HepG2 (cell line): Measurements from ENCODE around the gene PCGF2. TPM values are rescaled to one million over a fixed set of nuclear protein-coding genes. Genes with fewer than 3 reads are reported as not detected.

Experiments
- ATAC-seq: fragments of 200-7000 bp; cut with Tn5 transposase; 3 replicates; pipeline ENCODE4 v1.9.1; 2020; ENCODE audit warnings: mild to moderate bottlenecking, moderate library complexity
- BruUV-seq: library from RNA; stranded (reverse); fragments of 400-500 nt; replicated peaks from 2 replicates; lab custom pipeline; 2021; lab: Mats Ljungman, UMichigan
- CTCF ChIA-PET: fragments of 300-600 bp; formaldehyde crosslinking; extraction: SDS; loops from one replicate; lab custom pipeline; 2021; ENCODE audit warnings: low total read pairs, inconsistent platforms, low intra/inter-chr PET ratio; lab: Yijun Ruan, JAX
- POLR2A ChIA-PET: fragments of 350-600 bp; sonication (Branson Sonifier 250); formaldehyde crosslinking; loops from one replicate; lab custom pipeline; 2020; ENCODE audit warnings: antibody characterized with exemption, inconsistent platforms; lab: Yijun Ruan, JAX
- DNase-seq: peaks from one replicate; pipeline ENCODE4 v3.0.0-alpha.2; 2015; ENCODE audit warnings: low spot score
- FAIRE-seq: peaks from 3 replicates; lab custom pipeline; 2011; peaks lifted over from hg19 to GRCh38; lab: Jason Lieb, UNC
- H2AFZ ChIP-seq: one replicate; pipeline ENCODE4 v1.6.1; 2011; ENCODE audit warnings: low read length, inconsistent platforms
- H3K27ac ChIP-seq: fragments of 300-600 bp; 3 replicates; pipeline ENCODE4 v1.8.0; 2011; ENCODE audit warnings: mixed run types, mild to moderate bottlenecking, mixed read lengths, low read length, inconsistent platforms; ENCODE audit not compliant: insufficient read depth; ENCODE audit errors: extremely low read length
- H3K27me3 ChIP-seq, 2 experiments: fragments of 200-600 bp in 1 of 2; 2 replicates in 1 of 2; 3 replicates in 1 of 2; pipeline versions ENCODE4 v1.6.0 to v1.8.0; 2011; ENCODE audit warnings: low read length in 2 of 2, mild to moderate bottlenecking in 2 of 2, moderate library complexity in 2 of 2, inconsistent platforms in 1 of 2; ENCODE audit not compliant: insufficient read depth in 2 of 2, control insufficient read depth in 1 of 2
- H3K36me3 ChIP-seq, 2 experiments: fragments of 200-600 bp in 1 of 2; replicated peaks in 1 of 2; 2 replicates in 1 of 2; 3 replicates in 1 of 2; pipeline versions ENCODE4 v1.5.1 to v1.8.0; 2011; ENCODE audit warnings: low read length in 2 of 2, inconsistent platforms in 1 of 2; ENCODE audit not compliant: insufficient read depth in 2 of 2, control insufficient read depth in 1 of 2
- H3K4me1 ChIP-seq: 2 replicates; pipeline ENCODE4 v1.5.1; 2012; ENCODE audit warnings: low read length, inconsistent platforms; ENCODE audit not compliant: insufficient read depth
- H3K4me2 ChIP-seq: 2 replicates; pipeline ENCODE4 v1.6.0; 2011; ENCODE audit warnings: low read depth, low read length, inconsistent platforms
- H3K4me3 ChIP-seq, 3 experiments: fragments of 200-600 bp in 1 of 3; sonication (generic), shearing (Covaris generic) in 1 of 3; replicated peaks in 1 of 3; 2 replicates each; pipeline ENCODE4 v1.5.1; 2011 to 2016; ENCODE audit warnings: low read length in 3 of 3, inconsistent platforms in 2 of 3, low read depth in 2 of 3, mild to moderate bottlenecking in 2 of 3, control low read depth in 1 of 3, mixed read lengths in 1 of 3; ENCODE audit not compliant: insufficient read depth in 1 of 3
- H3K79me2 ChIP-seq: one replicate; pipeline ENCODE4 v1.6.1; 2011; ENCODE audit warnings: low read length, inconsistent platforms; ENCODE audit not compliant: insufficient read depth
- H3K9ac ChIP-seq: 2 replicates; pipeline ENCODE4 v1.6.0; 2011; ENCODE audit warnings: mild to moderate bottlenecking, low read depth, low read length, inconsistent platforms; ENCODE audit not compliant: insufficient read depth
- H3K9me3 ChIP-seq: 2 replicates; pipeline ENCODE4 v1.5.1; 2012; ENCODE audit warnings: mild to moderate bottlenecking, low read length
- H4K20me1 ChIP-seq: 2 replicates; pipeline ENCODE4 v1.6.0; 2011; ENCODE audit warnings: inconsistent platforms, mild to moderate bottlenecking, low read length, moderate library complexity; ENCODE audit not compliant: insufficient read depth
- KDM4B ChIP-seq: sonication (generic); formaldehyde crosslinking; IDR thresholded peaks from 2 replicates; pipeline ENCODE4 v1.4.0; 2020; ENCODE audit warnings: missing genetic modification reagents
- RBFOX2 ChIP-seq: fragments of 200-400 bp; formaldehyde crosslinking; IDR thresholded peaks from 2 replicates; pipeline ENCODE4 v1.6.1; 2017; ENCODE audit warnings: low read depth, mild to moderate bottlenecking, low read length
- SMAD1 ChIP-seq: sonication (generic); formaldehyde crosslinking; IDR thresholded peaks from 2 replicates; pipeline ENCODE4 v1.4.0; 2020; ENCODE audit warnings: missing genetic modification reagents, low read depth, mild to moderate bottlenecking, borderline replicate concordance
- SP5 ChIP-seq: IDR thresholded peaks from 2 replicates; pipeline ENCODE4 v1.6.1; 2016; ENCODE audit warnings: low read depth, borderline replicate concordance
- ZNF616 ChIP-seq: sonication (generic); formaldehyde crosslinking; IDR thresholded peaks from 2 replicates; pipeline ENCODE4 v1.5.0; 2020; ENCODE audit warnings: low read depth, mild to moderate bottlenecking, missing genetic modification reagents
- WGBS: methylation state at CpG from one replicate; pipeline ENCODE4 v1.1.6; 2017; ENCODE audit warnings: low lambda C conversion rate; 5-methylcytosine and 5-hydroxymethylcytosine counted together
- in situ Hi-C: cut with HindIII; loops from 2 replicates; pipeline ENCODE4 v1.10.0; 2017; ENCODE audit warnings: low pct_unique_long_range_greater_than_20kb; ENCODE audit not compliant: extremely low pct_ligation_motif_present
- intact Hi-C: fragments of 100-400 bp; cut with micrococcal nuclease; formaldehyde crosslinking; loops from one replicate; pipeline ENCODE4 v1.10.0; 2022; ENCODE audit not compliant: unreplicated experiment
- polyA plus RNA-seq, 8 experiments: library from polyadenylated mRNA; depleted of rRNA in 3 of 8; stranded (reverse) in 7 of 8; unstranded in 1 of 8; fragments of >200 nt; fragmentation: Illumina TruSeq in 4 of 8; extraction: Trizol in 4 of 8; gene quantifications; 2 replicates each; pipeline versions ENCODE4 v1.2.1 to v1.2.3, GENCODE V29; 2011 to 2016; ENCODE audit warnings: low read depth in 4 of 8, missing spikeins in 1 of 8, mixed read lengths in 1 of 8; ENCODE audit not compliant: insufficient read depth in 1 of 8
- total RNA-seq, 5 experiments: library from RNA; depleted of rRNA; stranded (reverse); fragments of >200 nt; fragmentation: Illumina TruSeq; extraction: Trizol; gene quantifications; 2 replicates each; pipeline ENCODE4 v1.2.3, GENCODE V29; 2016; ENCODE audit warnings: low read depth in 1 of 5
- TF ChIP-seq, protein P1 (sequence below): sonication (generic); formaldehyde crosslinking; IDR thresholded peaks from 2 replicates; pipeline ENCODE4 v1.5.1; 2020; ENCODE audit warnings: mild to moderate bottlenecking, missing genetic modification reagents, moderate library complexity
- TF ChIP-seq, protein P2 (sequence below): sonication (generic); formaldehyde crosslinking; conservative IDR thresholded peaks from 2 replicates; pipeline ENCODE4 v1.8.0; 2022; ENCODE audit warnings: low read depth, missing genetic modification reagents
- TF ChIP-seq, protein P3 (sequence below): sonication (generic); formaldehyde crosslinking; IDR thresholded peaks from 2 replicates; pipeline ENCODE4 v1.8.0; 2022; ENCODE audit warnings: missing genetic modification reagents, mild to moderate bottlenecking, inconsistent platforms, borderline replicate concordance

Gene PCGF2
- total and polyA plus RNA-seq, 2 of the 13 experiments (the other 11 are each of a cell fraction or from before 2014, with no cell fraction given), result 11.6 to 29.4 TPM

GRCh38 chr17:38766341-38766740 is 18.2 kb upstream of the PCGF2 start (continued):
- TF ChIP-seq, protein P1, sequence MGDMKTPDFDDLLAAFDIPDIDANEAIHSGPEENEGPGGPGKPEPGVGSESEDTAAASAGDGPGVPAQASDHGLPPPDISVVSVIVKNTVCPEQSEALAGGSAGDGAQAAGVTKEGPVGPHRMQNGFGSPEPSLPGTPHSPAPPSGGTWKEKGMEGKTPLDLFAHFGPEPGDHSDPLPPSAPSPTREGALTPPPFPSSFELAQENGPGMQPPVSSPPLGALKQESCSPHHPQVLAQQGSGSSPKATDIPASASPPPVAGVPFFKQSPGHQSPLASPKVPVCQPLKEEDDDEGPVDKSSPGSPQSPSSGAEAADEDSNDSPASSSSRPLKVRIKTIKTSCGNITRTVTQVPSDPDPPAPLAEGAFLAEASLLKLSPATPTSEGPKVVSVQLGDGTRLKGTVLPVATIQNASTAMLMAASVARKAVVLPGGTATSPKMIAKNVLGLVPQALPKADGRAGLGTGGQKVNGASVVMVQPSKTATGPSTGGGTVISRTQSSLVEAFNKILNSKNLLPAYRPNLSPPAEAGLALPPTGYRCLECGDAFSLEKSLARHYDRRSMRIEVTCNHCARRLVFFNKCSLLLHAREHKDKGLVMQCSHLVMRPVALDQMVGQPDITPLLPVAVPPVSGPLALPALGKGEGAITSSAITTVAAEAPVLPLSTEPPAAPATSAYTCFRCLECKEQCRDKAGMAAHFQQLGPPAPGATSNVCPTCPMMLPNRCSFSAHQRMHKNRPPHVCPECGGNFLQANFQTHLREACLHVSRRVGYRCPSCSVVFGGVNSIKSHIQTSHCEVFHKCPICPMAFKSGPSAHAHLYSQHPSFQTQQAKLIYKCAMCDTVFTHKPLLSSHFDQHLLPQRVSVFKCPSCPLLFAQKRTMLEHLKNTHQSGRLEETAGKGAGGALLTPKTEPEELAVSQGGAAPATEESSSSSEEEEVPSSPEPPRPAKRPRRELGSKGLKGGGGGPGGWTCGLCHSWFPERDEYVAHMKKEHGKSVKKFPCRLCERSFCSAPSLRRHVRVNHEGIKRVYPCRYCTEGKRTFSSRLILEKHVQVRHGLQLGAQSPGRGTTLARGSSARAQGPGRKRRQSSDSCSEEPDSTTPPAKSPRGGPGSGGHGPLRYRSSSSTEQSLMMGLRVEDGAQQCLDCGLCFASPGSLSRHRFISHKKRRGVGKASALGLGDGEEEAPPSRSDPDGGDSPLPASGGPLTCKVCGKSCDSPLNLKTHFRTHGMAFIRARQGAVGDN (CRISPR knock-in tag), result 0 out of 2 replicates have a peak, but pooled peaks have one; percentile 14
- TF ChIP-seq KDM4B (CRISPR knock-in tag), result no peak
- TF ChIP-seq, all 625 proteins: peak for 6

DNA sequence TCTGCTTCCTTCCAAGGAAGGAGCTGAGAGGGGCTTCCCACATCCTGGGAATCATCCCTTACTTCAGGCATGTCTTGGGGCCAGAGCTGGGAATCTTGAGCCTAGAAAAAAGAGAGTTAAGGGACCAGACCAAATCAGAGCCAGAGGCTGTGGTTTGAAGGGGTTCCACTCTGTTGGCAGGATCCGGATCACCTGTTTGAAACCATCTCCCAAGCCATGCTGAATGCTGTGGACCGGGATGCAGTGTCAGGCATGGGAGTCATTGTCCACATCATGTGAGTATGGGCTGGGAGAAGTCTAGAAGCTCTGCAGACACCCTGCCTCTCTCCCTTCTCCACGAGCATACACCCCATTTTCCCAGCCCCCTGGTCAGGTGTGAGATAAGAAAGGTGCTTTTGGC is 14.1 kb upstream of the PCGF2 start:
- intact Hi-C loops, result no loop called here
- Histone ChIP-seq H3K9ac (no peak overlapping the region), H3K4me1 (no peaks in the 10 kb centered on the region), H3K4me2 (no peak overlapping the region), H2AFZ (no peak overlapping the region), H3K79me2 (no peaks in the 10 kb centered on the region), H4K20me1 (no peaks in the 10 kb centered on the region), H3K27ac (no peak overlapping the region), H3K9me3 (no peaks in the 10 kb centered on the region), H3K4me3 (no peak overlapping the region), H3K27me3 (no peaks in the 10 kb centered on the region), H3K36me3 (peaks cover 41 to 80% of the 10 kb centered on the region in 2 experiments)
- no peak for DNase-seq
- in situ Hi-C loops, result loop anchor here (25.0 kb wide), 1 partner anchor 400 kb away; the partner anchor contains the start of genes ARL5C and PLXDC1
- WGBS, result 97% methylated on average over 3 of the region's 3 CpGs
- FAIRE-seq, result no peak
- BruUV-seq, result no TSS peak
- ATAC-seq, result no peak
- no peak for TF ChIP-seq SMAD1 (CRISPR knock-in tag)
- TF ChIP-seq, protein P2, sequence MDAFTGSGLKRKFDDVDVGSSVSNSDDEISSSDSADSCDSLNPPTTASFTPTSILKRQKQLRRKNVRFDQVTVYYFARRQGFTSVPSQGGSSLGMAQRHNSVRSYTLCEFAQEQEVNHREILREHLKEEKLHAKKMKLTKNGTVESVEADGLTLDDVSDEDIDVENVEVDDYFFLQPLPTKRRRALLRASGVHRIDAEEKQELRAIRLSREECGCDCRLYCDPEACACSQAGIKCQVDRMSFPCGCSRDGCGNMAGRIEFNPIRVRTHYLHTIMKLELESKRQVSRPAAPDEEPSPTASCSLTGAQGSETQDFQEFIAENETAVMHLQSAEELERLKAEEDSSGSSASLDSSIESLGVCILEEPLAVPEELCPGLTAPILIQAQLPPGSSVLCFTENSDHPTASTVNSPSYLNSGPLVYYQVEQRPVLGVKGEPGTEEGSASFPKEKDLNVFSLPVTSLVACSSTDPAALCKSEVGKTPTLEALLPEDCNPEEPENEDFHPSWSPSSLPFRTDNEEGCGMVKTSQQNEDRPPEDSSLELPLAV (CRISPR knock-in tag), result no peak
- no peak for TF ChIP-seq ZNF616 (CRISPR knock-in tag)
- TF ChIP-seq, protein P3, sequence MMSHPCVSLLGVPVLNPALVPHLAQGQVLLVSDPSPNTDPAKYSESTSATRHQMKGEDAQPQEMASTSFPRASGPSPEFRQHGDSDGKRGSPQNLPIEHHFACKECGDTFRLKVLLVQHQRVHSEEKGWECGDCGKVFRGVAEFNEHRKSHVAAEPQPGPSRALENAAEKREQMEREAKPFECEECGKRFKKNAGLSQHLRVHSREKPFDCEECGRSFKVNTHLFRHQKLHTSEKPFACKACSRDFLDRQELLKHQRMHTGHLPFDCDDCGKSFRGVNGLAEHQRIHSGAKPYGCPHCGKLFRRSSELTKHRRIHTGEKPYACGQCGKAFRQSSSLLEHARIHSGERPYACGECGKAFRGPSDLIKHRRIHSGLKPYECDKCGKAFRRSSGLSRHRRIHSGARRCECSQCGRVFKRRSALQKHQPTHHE, result no peak
- TF ChIP-seq SP5 (CRISPR knock-in tag), result no peak
- 0 out of 2 replicates have a peak, but pooled peaks have one; percentile 12 for TF ChIP-seq RBFOX2
- POLR2A ChIA-PET, result no interaction called here
- CTCF ChIA-PET, result no interaction called here
